ENCODE results near the gene ZNF565. TPM values are rescaled to one million over a fixed set of nuclear protein-coding genes. Genes with fewer than 3 reads are reported as not detected.
"Not testable (repeated sequence)": the region's sequence is repeated elsewhere in the genome, so short reads cannot be mapped to it uniquely, and the experiment has no call there.

The ZNF565 gene
- total RNA-seq, 4 donors from 2014 or later = 1.00 to 4.1 (median 4.0) TPM; not detected in 1

DNA sequence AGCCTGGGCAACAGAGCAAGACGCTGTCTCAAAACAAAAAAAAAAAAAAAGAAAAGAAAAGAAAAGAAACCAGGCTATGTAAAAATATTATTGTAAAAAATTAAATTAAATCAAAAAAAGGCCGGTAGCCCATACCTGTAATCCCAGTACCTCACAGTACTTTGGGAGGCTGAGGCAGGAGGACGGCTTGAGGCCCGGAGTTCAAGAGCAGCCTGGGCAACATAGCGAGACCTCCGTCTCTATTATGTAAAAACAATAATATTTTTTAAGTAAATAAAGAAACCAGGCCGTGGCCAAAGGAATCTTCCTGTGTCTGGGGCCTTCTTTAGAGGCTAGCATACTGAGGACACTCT is 75.4 kb downstream of the ZNF565 start:
- TF ChIP-seq POLR2A (IDR thresholded peaks at IDR 0.05) = no peak
- TF ChIP-seq EP300 (IDR thresholded peaks at IDR 0.05; ENCODE audit: low read depth) = no peak
- TF ChIP-seq, protein P1, sequence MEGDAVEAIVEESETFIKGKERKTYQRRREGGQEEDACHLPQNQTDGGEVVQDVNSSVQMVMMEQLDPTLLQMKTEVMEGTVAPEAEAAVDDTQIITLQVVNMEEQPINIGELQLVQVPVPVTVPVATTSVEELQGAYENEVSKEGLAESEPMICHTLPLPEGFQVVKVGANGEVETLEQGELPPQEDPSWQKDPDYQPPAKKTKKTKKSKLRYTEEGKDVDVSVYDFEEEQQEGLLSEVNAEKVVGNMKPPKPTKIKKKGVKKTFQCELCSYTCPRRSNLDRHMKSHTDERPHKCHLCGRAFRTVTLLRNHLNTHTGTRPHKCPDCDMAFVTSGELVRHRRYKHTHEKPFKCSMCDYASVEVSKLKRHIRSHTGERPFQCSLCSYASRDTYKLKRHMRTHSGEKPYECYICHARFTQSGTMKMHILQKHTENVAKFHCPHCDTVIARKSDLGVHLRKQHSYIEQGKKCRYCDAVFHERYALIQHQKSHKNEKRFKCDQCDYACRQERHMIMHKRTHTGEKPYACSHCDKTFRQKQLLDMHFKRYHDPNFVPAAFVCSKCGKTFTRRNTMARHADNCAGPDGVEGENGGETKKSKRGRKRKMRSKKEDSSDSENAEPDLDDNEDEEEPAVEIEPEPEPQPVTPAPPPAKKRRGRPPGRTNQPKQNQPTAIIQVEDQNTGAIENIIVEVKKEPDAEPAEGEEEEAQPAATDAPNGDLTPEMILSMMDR (IDR thresholded peaks at IDR 0.05) = no peak
- TF ChIP-seq POLR2AphosphoS5 (IDR thresholded peaks at IDR 0.05) = no peak
- no peak for DNase-seq
- peaks cover 0 to 14% (median 9%) of the 10 kb centered on the region in 4 donors for H3K36me3 ChIP-seq
- H3K4me3 ChIP-seq = peak overlapping the region; percentile 62 to 81 (median 76)
- no peaks in the 10 kb centered on the region for H3K9me3 ChIP-seq
- peak overlapping the region; percentile 96 to 99 (median 98) for H3K27ac ChIP-seq
- intact Hi-C loops (cut with DNase I; ENCODE audit: low total_unique reads) (no loop called here), in situ Hi-C loops (cut with MboI; ENCODE audit: low pct_ligation_motif_present in 1 of 4, low pct_unique_long_range_greater_than_20kb in 1 of 4, low sequenced_read_pairs in 3 of 4) (no loop called here)
- 43 to 49% methylated on average over 6 to 7 of the region's 7 CpGs for WGBS, 2 donors (ENCODE audit: low coverage in 1 of 2)
- H3K27me3 ChIP-seq = no peaks in the 10 kb centered on the region
- H3K4me1 ChIP-seq = peaks cover 3 to 31% (median 27%) of the 10 kb centered on the region in 4 donors

DNA sequence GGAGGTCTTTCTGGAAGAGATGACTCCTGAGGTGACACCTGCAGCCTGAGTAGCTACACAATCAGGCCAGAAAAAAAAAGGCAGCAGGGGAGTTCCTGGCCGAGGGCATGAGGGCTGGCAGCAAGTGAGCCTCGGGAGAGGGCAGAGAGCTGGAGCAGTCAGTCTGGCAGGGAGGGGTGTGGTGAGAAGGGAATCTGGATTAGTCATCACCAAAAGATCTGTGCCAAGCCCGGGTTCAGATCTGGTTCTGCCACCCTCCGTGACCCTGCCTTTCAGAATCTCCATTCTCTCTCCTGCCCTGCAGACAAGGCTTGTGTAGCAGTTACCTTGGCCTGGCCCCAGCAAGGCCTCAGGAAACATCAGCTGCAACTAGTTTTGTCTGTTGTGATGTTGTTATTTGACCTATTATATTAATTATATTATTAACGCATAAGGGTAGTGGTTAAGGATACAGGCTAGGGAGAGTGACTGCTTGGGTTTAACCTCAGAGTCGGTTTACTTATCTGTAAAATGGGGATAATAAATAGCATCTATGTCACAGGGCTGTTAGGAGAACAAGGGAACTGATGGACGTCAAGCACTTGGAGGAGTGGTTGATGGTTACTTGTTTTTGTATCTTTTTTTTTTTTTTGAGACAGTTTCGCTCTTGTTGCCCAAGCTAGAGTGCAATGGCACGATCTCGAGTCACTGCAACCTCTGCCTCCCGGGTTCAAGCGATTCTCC is 77.3 kb downstream of the ZNF565 start:
- intact Hi-C loops (cut with DNase I; ENCODE audit: low total_unique reads) (no loop called here), in situ Hi-C loops (cut with MboI; ENCODE audit: low pct_ligation_motif_present in 1 of 4, low pct_unique_long_range_greater_than_20kb in 1 of 4, low sequenced_read_pairs in 3 of 4) (no loop called here)
- TF ChIP-seq POLR2A (IDR thresholded peaks at IDR 0.05) (peak; percentile 50), POLR2AphosphoS5 (IDR thresholded peaks at IDR 0.05) (peak in 2 of 3 donors; percentile 72 to 76), EP300 (IDR thresholded peaks at IDR 0.05; ENCODE audit: low read depth) (no peak)
- TF ChIP-seq, protein P1 (IDR thresholded peaks at IDR 0.05) = no peak
- Histone ChIP-seq H3K27ac (peak overlapping the region; percentile 80 to 85 (median 83)), H3K9me3 (no peaks in the 10 kb centered on the region), H3K4me3 (peak overlapping the region in 2 of 4 donors; percentile 11 to 25), H3K36me3 (peaks cover 0 to 2% (median under 1%) of the 10 kb centered on the region in 4 donors), H3K27me3 (no peaks in the 10 kb centered on the region), H3K4me1 (peaks cover 3 to 33% (median 27%) of the 10 kb centered on the region in 4 donors)
- DNase-seq = peak; percentile 80
- WGBS, 2 donors (ENCODE audit: low coverage in 1 of 2) = 56 to 74% methylated on average over 7 to 12 of the region's 12 CpGs

DNA sequence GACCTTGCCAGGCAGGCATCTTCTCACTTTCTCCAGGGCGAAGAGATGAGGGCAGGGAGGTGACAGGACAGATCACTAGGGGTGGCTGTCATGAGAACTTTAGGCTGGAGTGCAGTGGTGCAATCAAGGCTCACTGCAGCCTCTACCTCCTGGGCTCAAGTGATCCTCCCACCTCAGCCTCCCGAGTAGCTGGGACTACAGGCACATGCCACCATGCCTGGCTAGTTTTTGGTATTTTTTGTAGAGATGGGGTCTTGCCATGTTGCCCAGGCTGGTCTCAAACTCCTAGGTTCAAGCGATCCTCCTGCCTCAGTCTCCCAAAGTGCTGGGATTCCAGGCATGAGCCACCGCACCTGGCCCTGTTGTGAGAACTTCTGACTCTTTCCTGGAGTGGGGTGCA is 79.6 kb downstream of the ZNF565 start:
- H3K4me1 ChIP-seq = peaks cover 0 to 33% (median 23%) of the 10 kb centered on the region in 4 donors
- H3K27me3 ChIP-seq; H3K4me3 ChIP-seq; H3K36me3 ChIP-seq; DNase-seq; H3K27ac ChIP-seq; H3K9me3 ChIP-seq; intact Hi-C loops (cut with DNase I; ENCODE audit: low total_unique reads): not testable (repeated sequence)
- 88% methylated on average over 4 of the region's 4 CpGs; no CpG with 5 or more reads in 1 of the 2 donors for WGBS, 2 donors (ENCODE audit: low coverage in 1 of 2)
- in situ Hi-C loops (cut with MboI; ENCODE audit: low pct_ligation_motif_present in 1 of 4, low pct_unique_long_range_greater_than_20kb in 1 of 4, low sequenced_read_pairs in 3 of 4) = loop anchor here in 2 of 4 donors (5.0 kb wide), 2 partner anchors 32 to 37 kb away; no protein-coding TSS in a partner anchor

Small RNA genes lying within 50 kb of the gene (small RNA-seq; reads per million reads assigned to genes)
- gene RF00019 = 0 reads per million in 4 donors

Other genes starting within 250 kb of the ZNF565 start
- 10 to 100 TPM; 30.3 to 83.8 (median 55.4) TPM for gene SDHAF1, start 219.5 kb downstream of the ZNF565 start, total RNA-seq
- 1 to 10 TPM in 3 of 4 donors, not detected in 1; 1.2 to 9.0 (median 2.9) TPM for gene SYNE4, start 205.9 kb downstream of the ZNF565 start, total RNA-seq
- gene ALKBH6, start 200.5 kb downstream of the ZNF565 start, total RNA-seq = 100 to 1,000 TPM in 2 of 4 donors, 10 to 100 TPM in 2; 27.6 to 151 (median 83.2) TPM
- 10 to 100 TPM in 3 of 4 donors, 1 to 10 TPM in 1; 7.0 to 37.6 (median 23.5) TPM for gene CLIP3, start 181.8 kb downstream of the ZNF565 start, total RNA-seq
- gene THAP8, start 160.4 kb downstream of the ZNF565 start, total RNA-seq = 10 to 100 TPM in 2 of 4 donors, 1 to 10 TPM in 1, not detected in 1; 9.5 to 64.1 (median 11.2) TPM
- gene WDR62, start 159.8 kb downstream of the ZNF565 start, total RNA-seq = 10 to 100 TPM in 1 of 4 donors, 1 to 10 TPM in 1, under 1 TPM in 2; 0.37 to 20.7 (median 0.97) TPM
- not detected for gene OVOL3, start 103.5 kb downstream of the ZNF565 start, total RNA-seq
- 10 to 100 TPM in 3 of 4 donors, not detected in 1; 15.1 to 44.9 (median 44.0) TPM for gene POLR2I, start 99.8 kb downstream of the ZNF565 start, total RNA-seq
- gene TBCB, start 99.2 kb downstream of the ZNF565 start, total RNA-seq = 100 to 1,000 TPM in 2 of 4 donors, 10 to 100 TPM in 2; 82.4 to 175 (median 134) TPM
- 100 to 1,000 TPM; 222 to 304 (median 248) TPM for gene CAPNS1, start 74.6 kb downstream of the ZNF565 start, total RNA-seq
- gene COX7A1, start 62.2 kb downstream of the ZNF565 start, total RNA-seq = 10 to 100 TPM in 2 of 4 donors, 1 to 10 TPM in 1, not detected in 1; 7.8 to 26.3 (median 11.7) TPM
- 100 to 1,000 TPM in 1 of 4 donors, 10 to 100 TPM in 3; 10.8 to 105 (median 52.2) TPM for gene ZNF146, start 441 bp upstream of the ZNF565 start, total RNA-seq
- gene ZFP14, start 164.5 kb upstream of the ZNF565 start, total RNA-seq = 10 to 100 TPM in 1 of 4 donors, 1 to 10 TPM in 3; 2.2 to 10.3 (median 6.3) TPM
- gene ZFP82, start 204.0 kb upstream of the ZNF565 start, total RNA-seq = 1 to 10 TPM in 3 of 4 donors, under 1 TPM in 1; 0.80 to 3.7 (median 2.4) TPM

All from transverse colon (tissue), 4 donors.